ENCODE data around the gene MALT1.

The MALT1 gene

GRCh38 chr18:58780045-58780444, 108.8 kb downstream of the MALT1 start:
- peak; percentile 9 for DNase-seq

DNA sequence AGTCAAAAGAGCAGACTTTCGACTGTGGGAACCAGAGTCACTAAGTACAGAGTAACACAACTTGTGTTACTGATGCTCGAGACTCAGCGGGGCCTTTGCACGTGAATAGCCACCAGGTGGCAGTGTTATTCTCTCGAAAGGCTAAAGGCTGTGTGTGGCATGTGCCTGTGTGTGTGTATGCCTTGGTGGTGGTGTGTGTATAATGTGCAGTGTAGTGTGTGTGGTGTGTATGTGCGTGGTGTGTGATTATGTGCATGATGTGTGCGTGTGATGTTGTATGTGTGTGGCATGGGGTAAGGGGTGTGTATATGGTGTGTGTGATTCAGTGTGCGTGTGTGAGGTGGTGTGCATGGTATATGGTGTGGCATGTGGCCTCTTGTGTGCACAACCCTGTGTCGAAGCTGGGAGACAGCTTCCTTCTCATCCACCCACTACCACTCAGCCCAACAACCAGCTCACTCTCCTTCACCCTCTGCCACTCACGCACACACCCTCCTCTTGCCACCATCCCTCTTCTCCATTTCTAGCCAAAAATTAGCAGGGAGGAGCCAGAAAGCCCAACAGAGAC, 110.4 kb downstream of the MALT1 start:
- DNase-seq, result peak; percentile 82

GRCh38 chr18:58784601-58785137, 113.4 kb downstream of the MALT1 start:
- no peak for DNase-seq

DNA sequence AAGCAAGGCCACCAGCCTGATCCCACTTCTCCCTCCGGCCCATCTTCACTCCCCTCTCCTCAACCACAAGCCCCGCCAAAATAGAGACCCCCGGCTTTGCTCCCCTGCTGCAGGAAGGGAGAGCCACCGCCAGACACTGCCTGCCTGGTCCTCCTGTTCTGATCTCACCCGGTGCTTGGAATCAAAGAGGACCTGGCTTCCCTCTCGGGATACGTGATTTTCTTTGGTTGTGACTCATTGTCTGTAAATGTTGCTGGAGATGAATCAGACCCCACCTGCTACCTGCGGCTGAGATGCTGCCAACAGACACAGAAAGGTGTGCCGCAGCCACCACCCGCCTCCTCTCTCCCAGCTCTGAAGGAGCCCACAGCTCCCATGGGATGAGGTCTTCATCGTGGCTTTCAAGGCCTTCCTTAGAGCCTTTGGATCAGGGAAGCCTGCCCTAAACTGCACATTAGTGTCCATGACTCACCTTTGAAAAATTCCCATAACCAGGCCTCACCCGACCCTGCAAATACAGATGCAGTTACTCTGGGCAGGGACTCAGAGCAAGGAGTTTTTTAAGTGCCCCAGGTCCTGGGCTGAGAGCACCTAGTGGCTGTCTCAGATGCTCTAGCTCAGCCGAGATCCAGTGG, 114.0 kb downstream of the MALT1 start:
- DNase-seq, result no peak

DNA sequence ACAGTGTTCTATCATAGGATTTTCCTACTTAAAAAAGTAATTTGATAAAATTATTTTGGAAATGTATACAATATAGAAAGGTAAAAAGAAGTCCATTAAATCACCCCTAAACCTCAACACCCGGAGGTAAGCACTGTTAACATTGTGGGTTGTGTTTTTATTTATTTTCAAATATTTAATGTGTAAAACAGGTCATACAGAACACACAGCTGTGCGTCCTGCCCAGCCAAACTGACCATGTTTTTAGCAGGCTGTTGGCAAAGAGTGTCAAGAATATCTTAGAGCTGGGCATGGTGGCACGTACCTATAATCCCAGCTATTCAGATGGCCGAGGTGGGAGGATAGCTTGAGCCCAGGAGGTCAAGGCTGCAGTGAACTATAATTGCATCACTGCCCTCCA, 114.6 kb downstream of the MALT1 start:
- no peak for DNase-seq

GRCh38 chr18:58787536-58788149, 116.4 kb downstream of the MALT1 start:
- DNase-seq, result no peak

DNA sequence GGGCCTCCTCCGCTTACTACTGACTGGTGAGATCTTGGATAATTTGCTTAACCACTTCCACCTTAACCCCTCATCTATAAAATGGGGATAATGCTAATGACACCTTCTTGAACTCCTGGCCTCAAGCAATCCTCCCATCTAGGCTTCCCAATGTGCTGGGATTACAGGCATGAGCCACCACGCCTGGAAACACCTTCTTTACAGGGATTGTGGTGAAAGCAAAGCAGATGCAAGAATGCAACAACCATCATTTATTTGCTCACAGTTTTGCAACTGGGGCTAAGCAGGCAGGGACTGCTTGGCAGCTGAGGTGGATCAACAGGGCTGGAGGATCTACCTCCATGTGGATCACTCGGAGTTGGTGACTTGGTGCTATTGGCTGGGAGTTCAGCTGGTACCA, 117.2 kb downstream of the MALT1 start:
- no peak for DNase-seq

GRCh38 chr18:58788971-58789875, 118.0 kb downstream of the MALT1 start:
- DNase-seq, result no peak

- no peak for DNase-seq
These were observed 118.6 kb downstream of the MALT1 start for GRCh38 chr18:58789876-58790240.

- no peak for DNase-seq
These were observed 120.8 kb downstream of the MALT1 start for GRCh38 chr18:58792086-58792485.

- DNase-seq, result no peak
These were observed 122.1 kb downstream of the MALT1 start for GRCh38 chr18:58793361-58793760.

DNA sequence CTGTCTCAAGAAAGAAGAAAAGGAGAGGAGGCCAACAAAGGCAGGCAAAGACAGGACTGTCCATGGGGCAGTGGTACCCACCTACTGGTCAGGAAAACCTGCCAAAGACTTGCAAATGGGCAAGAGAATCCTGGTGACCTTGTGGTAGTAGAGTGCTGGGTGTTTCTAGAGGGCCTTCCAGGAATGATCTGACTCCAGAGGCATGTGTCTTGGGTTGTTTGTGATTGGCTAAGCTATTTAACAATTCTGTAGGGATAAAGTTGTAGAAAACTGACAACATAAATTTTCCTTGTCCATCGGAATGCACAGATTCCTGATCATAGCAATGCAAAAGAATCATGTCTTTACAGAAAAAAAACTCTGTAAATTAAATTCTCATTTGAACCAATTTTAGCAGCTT, 125.0 kb downstream of the MALT1 start:
- DNase-seq, result no peak

DNA sequence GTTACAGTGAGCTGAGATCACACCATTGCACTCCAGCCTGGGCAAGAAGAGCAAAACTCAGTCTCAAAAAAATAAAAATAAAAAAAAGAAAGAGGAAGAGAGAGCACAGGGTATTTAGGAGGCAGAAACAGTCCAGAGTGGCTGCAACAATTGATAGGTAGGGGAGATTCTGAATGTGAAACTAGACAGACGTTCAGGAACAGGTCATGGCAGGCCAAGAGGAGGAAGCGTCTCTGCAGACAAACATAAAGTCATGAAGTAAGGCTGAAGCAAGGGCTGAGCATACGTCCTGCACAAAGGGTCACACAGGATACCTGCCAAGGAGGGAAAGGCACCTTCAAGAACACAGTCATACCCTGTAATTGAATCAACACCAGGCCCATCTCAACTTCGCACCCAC, 129.3 kb downstream of the MALT1 start:
- no peak for DNase-seq

DNA sequence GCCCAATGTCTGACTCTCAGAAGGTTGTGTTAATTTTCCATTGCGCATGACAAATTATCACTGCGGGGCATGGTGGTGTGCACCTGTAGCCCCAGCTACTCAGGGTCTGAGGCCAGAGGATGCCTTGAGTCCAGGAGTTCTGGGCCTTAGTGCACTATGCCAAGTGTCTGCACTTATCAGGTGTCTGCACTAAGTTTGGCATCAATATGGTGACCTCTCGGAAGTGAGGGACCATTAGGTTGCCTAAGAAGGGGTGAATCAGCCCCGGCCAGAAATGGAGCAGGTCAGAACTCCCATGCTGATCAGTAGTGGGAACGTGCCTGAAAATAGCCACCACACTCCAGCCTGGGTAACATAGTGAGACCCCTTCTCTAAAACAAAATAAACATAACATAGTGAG, 131.7 kb downstream of the MALT1 start:
- no peak for DNase-seq

DNA sequence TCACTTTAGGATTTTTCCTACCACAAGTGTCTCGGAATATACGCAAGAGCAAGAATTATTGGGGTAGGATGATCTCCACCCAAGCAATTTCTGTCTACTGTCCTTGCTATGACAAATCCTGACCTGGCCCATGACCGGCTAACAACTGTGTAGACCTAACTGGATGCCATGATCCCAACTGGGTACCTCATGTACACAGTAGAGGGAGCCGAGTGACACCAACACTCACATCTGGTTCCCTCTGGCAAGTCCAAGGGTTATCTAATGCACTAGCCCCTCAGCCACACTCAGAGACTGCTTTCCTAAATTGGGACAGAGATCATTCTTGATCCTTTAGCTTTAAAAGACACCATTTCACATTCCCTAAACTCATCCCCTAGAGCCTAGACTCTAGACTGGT, 132.7 kb downstream of the MALT1 start:
- DNase-seq, result no peak

All from activated CD4-positive, alpha-beta T cell treated with anti-CD3 and anti-CD28 coated beads, Interleukin-10, Interleukin-2, amounts not matched to agents 100 ng/mL and 50 ng/mL, durations not matched to agents 16 hours and 8 hours (primary cell).